ENCODE data around the gene TTC38.
"Not testable (repeated sequence)": the region's sequence is repeated elsewhere in the genome, so short reads cannot be mapped to it uniquely, and the experiment has no call there.

TTC38 gene

GRCh38 chr22:46247443-46247975 lies 20.3 kb upstream of the TTC38 start:
- no peak for DNase-seq

GRCh38 chr22:46250035-46250782 lies 17.6 kb upstream of the TTC38 start, which contains the start of gene CDPF1:
TSS of gene CDPF1 (minus strand) at chr22:46250293. CDS start at chr22:46248284, 2,009 bp downstream.
- DNase-seq = peak; percentile 87 to 93

GRCh38 chr22:46250783-46251125 lies 17.1 kb upstream of the TTC38 start:
- DNase-seq = no peak

- DNase-seq = no peak
These were observed 16.5 kb upstream of the TTC38 start for GRCh38 chr22:46251266-46251665.

GRCh38 chr22:46251816-46252380 lies 15.9 kb upstream of the TTC38 start:
- no peak for DNase-seq

- DNase-seq = no peak
These were observed 11.3 kb upstream of the TTC38 start for GRCh38 chr22:46256358-46256958.

GRCh38 chr22:46259374-46259773 lies 8.4 kb upstream of the TTC38 start:
- DNase-seq = no peak

- DNase-seq = no peak
These were observed 7.8 kb upstream of the TTC38 start for GRCh38 chr22:46260038-46260437.

GRCh38 chr22:46262449-46263215 lies 5.2 kb upstream of the TTC38 start:
- DNase-seq = peak; percentile 60 to 61

- no peak for DNase-seq
These were observed 4.6 kb upstream of the TTC38 start, which contains the start of gene PKDREJ for GRCh38 chr22:46263216-46263590. TSS of gene PKDREJ (minus strand) at chr22:46263343. CDS start at chr22:46263322, 21 bp downstream.

GRCh38 chr22:46264520-46264919 lies 3.3 kb upstream of the TTC38 start:
- not testable (repeated sequence) for DNase-seq

GRCh38 chr22:46265627-46266026 lies 2.2 kb upstream of the TTC38 start:
- DNase-seq = not testable (repeated sequence)

GRCh38 chr22:46269564-46269963 lies 1.8 kb downstream of the TTC38 start:
- DNase-seq = no peak

GRCh38 chr22:46272196-46272595 lies 4.4 kb downstream of the TTC38 start:
- no peak for DNase-seq

- DNase-seq = no peak
These were observed 5.1 kb downstream of the TTC38 start for GRCh38 chr22:46272762-46273431.

GRCh38 chr22:46273432-46274148 lies 5.8 kb downstream of the TTC38 start:
- no peak for DNase-seq

GRCh38 chr22:46274381-46274780 lies 6.6 kb downstream of the TTC38 start:
- DNase-seq = no peak

GRCh38 chr22:46275455-46276122 lies 7.8 kb downstream of the TTC38 start:
- no peak for DNase-seq

GRCh38 chr22:46276563-46276962 lies 8.8 kb downstream of the TTC38 start:
- DNase-seq = no peak

GRCh38 chr22:46278656-46279645 lies 11.1 kb downstream of the TTC38 start:
- DNase-seq = no peak

All from inflammatory macrophage treated with lipopolysaccharide for 1 hour (primary cell).